H1 (cell line): ENCODE data around the gene PHACTR1. TPM values are rescaled to one million over a fixed set of nuclear protein-coding genes. Genes with fewer than 3 reads are reported as not detected.
A peak's percentile ranks its signal among the peaks of the same experiment; 100 is the strongest.

Experiments
- KDM1A ChIP-seq: fragments of 200-600, 300-600 bp; sonication (generic); IDR thresholded peaks from 2 replicates; pipeline ENCODE4 v1.7.1; 2016; ENCODE audit warnings: mild to moderate bottlenecking, low read length, borderline replicate concordance
- POLR2A ChIP-seq, 2 experiments: IDR thresholded peaks; 1 replicate in 1 of 2; 2 replicates in 1 of 2; pipeline ENCODE4 v1.6.1; 2011; ENCODE audit warnings: low read depth in 2 of 2, low read length in 2 of 2, mild to moderate bottlenecking in 2 of 2; ENCODE audit errors: control extremely low read depth in 1 of 2
- RAD21 ChIP-seq, 2 experiments: IDR thresholded peaks in 1 of 2; conservative IDR thresholded peaks in 1 of 2; 2 replicates each; pipeline ENCODE4 v1.6.1; 2011; ENCODE audit warnings: low read depth in 2 of 2, low read length in 2 of 2, improper control_type of control experiment in 1 of 2, inconsistent platforms in 1 of 2, mild to moderate bottlenecking in 1 of 2, moderate library complexity in 1 of 2
- RFX5 ChIP-seq: IDR thresholded peaks from 2 replicates; pipeline ENCODE4 v1.6.1; 2011; ENCODE audit warnings: low read depth, low read length, improper control_type of control experiment, borderline replicate concordance
- polyA plus RNA-seq, 7 experiments: library from polyadenylated mRNA; depleted of rRNA in 3 of 7; stranded (reverse) in 5 of 7; unstranded in 2 of 7; fragments of >200 nt in 5 of 7; fragments of 200-250 nt in 2 of 7; gene quantifications; 1 replicate in 5 of 7; 2 replicates in 1 of 7; 4 replicates in 1 of 7; pipeline versions ENCODE4 v1.2.1 to v1.2.3, GENCODE V29; 2011 to 2013; ENCODE audit warnings: missing spikeins in 2 of 7, mixed read lengths in 2 of 7
- total RNA-seq: library from RNA; stranded (reverse); fragmentation: NEBNext Ultra II Directional; extraction: Animal tissue kit (Norgen Biotek cat#: 25700); gene quantifications from 2 replicates; pipeline ENCODE4 v1.2.1, GENCODE V29; 2021
- TF ChIP-seq, protein P1 (sequence below): fragments of 300-600 bp; sonication (generic); IDR thresholded peaks from 2 replicates; pipeline ENCODE4 v1.7.1; 2012; ENCODE audit warnings: low read length, moderate library complexity, mild to moderate bottlenecking, inconsistent platforms; ENCODE audit not compliant: insufficient replicate concordance

PHACTR1 gene
- total and polyA plus RNA-seq, 2 of the 8 experiments (the other 6 are each of a cell fraction or from before 2014, with no cell fraction given) = 3.9 to 17.1 TPM

DNA sequence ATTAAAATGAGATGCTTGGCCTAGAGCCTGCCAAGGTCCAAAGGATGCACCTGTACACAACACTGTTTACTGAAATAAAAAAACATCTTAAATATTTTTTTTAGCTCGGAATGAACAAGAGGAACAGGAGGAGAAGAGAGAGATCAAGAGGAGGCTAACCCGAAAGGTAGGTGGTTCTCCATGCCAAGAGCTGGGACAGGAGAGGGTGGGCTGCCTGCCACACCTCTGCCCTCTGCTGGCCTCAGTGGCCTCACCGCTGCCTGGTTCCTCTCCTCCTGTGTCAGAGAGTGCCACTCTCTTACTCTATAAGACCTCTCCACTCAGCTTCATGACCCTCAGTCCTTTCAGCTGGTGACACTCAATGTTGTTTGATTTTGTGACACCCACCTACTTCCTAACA, 561.6 kb downstream of the PHACTR1 start (continued):
- TF ChIP-seq, protein P1, sequence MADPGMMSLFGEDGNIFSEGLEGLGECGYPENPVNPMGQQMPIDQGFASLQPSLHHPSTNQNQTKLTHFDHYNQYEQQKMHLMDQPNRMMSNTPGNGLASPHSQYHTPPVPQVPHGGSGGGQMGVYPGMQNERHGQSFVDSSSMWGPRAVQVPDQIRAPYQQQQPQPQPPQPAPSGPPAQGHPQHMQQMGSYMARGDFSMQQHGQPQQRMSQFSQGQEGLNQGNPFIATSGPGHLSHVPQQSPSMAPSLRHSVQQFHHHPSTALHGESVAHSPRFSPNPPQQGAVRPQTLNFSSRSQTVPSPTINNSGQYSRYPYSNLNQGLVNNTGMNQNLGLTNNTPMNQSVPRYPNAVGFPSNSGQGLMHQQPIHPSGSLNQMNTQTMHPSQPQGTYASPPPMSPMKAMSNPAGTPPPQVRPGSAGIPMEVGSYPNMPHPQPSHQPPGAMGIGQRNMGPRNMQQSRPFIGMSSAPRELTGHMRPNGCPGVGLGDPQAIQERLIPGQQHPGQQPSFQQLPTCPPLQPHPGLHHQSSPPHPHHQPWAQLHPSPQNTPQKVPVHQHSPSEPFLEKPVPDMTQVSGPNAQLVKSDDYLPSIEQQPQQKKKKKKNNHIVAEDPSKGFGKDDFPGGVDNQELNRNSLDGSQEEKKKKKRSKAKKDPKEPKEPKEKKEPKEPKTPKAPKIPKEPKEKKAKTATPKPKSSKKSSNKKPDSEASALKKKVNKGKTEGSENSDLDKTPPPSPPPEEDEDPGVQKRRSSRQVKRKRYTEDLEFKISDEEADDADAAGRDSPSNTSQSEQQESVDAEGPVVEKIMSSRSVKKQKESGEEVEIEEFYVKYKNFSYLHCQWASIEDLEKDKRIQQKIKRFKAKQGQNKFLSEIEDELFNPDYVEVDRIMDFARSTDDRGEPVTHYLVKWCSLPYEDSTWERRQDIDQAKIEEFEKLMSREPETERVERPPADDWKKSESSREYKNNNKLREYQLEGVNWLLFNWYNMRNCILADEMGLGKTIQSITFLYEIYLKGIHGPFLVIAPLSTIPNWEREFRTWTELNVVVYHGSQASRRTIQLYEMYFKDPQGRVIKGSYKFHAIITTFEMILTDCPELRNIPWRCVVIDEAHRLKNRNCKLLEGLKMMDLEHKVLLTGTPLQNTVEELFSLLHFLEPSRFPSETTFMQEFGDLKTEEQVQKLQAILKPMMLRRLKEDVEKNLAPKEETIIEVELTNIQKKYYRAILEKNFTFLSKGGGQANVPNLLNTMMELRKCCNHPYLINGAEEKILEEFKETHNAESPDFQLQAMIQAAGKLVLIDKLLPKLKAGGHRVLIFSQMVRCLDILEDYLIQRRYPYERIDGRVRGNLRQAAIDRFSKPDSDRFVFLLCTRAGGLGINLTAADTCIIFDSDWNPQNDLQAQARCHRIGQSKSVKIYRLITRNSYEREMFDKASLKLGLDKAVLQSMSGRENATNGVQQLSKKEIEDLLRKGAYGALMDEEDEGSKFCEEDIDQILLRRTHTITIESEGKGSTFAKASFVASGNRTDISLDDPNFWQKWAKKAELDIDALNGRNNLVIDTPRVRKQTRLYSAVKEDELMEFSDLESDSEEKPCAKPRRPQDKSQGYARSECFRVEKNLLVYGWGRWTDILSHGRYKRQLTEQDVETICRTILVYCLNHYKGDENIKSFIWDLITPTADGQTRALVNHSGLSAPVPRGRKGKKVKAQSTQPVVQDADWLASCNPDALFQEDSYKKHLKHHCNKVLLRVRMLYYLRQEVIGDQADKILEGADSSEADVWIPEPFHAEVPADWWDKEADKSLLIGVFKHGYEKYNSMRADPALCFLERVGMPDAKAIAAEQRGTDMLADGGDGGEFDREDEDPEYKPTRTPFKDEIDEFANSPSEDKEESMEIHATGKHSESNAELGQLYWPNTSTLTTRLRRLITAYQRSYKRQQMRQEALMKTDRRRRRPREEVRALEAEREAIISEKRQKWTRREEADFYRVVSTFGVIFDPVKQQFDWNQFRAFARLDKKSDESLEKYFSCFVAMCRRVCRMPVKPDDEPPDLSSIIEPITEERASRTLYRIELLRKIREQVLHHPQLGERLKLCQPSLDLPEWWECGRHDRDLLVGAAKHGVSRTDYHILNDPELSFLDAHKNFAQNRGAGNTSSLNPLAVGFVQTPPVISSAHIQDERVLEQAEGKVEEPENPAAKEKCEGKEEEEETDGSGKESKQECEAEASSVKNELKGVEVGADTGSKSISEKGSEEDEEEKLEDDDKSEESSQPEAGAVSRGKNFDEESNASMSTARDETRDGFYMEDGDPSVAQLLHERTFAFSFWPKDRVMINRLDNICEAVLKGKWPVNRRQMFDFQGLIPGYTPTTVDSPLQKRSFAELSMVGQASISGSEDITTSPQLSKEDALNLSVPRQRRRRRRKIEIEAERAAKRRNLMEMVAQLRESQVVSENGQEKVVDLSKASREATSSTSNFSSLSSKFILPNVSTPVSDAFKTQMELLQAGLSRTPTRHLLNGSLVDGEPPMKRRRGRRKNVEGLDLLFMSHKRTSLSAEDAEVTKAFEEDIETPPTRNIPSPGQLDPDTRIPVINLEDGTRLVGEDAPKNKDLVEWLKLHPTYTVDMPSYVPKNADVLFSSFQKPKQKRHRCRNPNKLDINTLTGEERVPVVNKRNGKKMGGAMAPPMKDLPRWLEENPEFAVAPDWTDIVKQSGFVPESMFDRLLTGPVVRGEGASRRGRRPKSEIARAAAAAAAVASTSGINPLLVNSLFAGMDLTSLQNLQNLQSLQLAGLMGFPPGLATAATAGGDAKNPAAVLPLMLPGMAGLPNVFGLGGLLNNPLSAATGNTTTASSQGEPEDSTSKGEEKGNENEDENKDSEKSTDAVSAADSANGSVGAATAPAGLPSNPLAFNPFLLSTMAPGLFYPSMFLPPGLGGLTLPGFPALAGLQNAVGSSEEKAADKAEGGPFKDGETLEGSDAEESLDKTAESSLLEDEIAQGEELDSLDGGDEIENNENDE = no peak
- TF ChIP-seq KDM1A (no peak), RFX5 (no peak), RAD21 (IDR thresholded peaks at IDR 0.05 in 1 of 2, conservative IDR thresholded peaks at IDR 0.05 in 1 of 2; ENCODE audit: low read depth in 2 of 2, low read length in 2 of 2) (peak; percentile 81 to 86), POLR2A (IDR thresholded peaks at IDR 0.05; ENCODE audit: control extremely low read depth in 1 of 2, low read depth in 2 of 2, low read length in 2 of 2) (no peak)
